ENCODE data around the gene CABLES1. TPM values are rescaled to one million over a fixed set of nuclear protein-coding genes. Genes with fewer than 3 reads are reported as not detected.
"Not testable (repeated sequence)": the region's sequence is repeated elsewhere in the genome, so short reads cannot be mapped to it uniquely, and the experiment has no call there.

Gene CABLES1
- total RNA-seq, 1 experiment from 2014 or later = 29.5 TPM

DNA sequence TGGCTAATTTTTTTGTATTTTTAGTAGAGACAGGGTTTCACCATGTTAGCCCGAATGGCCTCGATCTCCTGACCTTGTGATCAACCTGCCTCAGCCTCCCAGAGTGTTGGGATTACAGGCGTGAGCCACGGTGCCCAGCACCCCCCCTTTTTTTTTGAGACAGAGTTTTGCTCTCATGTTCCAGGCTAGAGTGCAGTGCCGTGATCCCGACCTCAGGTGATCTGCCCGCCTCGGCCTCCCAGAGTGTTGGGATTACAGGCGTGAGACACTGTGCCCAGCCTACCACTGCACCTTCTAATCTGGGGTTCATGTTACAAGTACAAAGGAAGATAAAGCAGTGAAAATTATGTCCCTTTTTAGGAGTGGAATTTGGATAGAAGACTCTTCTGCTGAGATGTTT, 41.5 kb upstream of the CABLES1 start:
- TF ChIP-seq, protein P1, sequence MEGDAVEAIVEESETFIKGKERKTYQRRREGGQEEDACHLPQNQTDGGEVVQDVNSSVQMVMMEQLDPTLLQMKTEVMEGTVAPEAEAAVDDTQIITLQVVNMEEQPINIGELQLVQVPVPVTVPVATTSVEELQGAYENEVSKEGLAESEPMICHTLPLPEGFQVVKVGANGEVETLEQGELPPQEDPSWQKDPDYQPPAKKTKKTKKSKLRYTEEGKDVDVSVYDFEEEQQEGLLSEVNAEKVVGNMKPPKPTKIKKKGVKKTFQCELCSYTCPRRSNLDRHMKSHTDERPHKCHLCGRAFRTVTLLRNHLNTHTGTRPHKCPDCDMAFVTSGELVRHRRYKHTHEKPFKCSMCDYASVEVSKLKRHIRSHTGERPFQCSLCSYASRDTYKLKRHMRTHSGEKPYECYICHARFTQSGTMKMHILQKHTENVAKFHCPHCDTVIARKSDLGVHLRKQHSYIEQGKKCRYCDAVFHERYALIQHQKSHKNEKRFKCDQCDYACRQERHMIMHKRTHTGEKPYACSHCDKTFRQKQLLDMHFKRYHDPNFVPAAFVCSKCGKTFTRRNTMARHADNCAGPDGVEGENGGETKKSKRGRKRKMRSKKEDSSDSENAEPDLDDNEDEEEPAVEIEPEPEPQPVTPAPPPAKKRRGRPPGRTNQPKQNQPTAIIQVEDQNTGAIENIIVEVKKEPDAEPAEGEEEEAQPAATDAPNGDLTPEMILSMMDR (IDR thresholded peaks at IDR 0.05; ENCODE audit: insufficient read depth in 1 of 2, low read depth in 1 of 2, low read length in 1 of 2, severe bottlenecking in 1 of 2, unreplicated experiment in 1 of 2) = no peak
- no TSS peak for BruUV-seq (replicated peaks)
- Mint-ChIP-seq H3K36me3 (ENCODE audit: insufficient read depth, unreplicated experiment) (peaks cover 12% of the 10 kb centered on the region), H3K4me1 (ENCODE audit: low read depth, unreplicated experiment) (peaks cover 25% of the 10 kb centered on the region), H3K4me3 (ENCODE audit: unreplicated experiment) (no peak overlapping the region), H3K9me3 (ENCODE audit: unreplicated experiment) (no peaks in the 10 kb centered on the region), H3K27ac (ENCODE audit: unreplicated experiment) (peak overlapping the region; percentile 54), H3K27me3 (ENCODE audit: insufficient read depth, unreplicated experiment) (no peaks in the 10 kb centered on the region)
- CTCF ChIA-PET = no interaction called here
- intact Hi-C loops (cut with micrococcal nuclease; ENCODE audit: unreplicated experiment) = no loop called here
- no peak for DNase-seq
- Histone ChIP-seq H3K27me3 (replicated peaks; ENCODE audit: control insufficient read depth, insufficient read depth, low read length) (no peaks in the 10 kb centered on the region), H3K4me3 (ENCODE audit: low read depth, low read length) (no peak overlapping the region), H3K9me3 (no peaks in the 10 kb centered on the region), H3K36me3 (ENCODE audit: control insufficient read depth, insufficient read depth, low read length) (no peaks in the 10 kb centered on the region), H3K4me1 (peaks cover 7% of the 10 kb centered on the region)
- POLR2A ChIA-PET = no interaction called here

DNA sequence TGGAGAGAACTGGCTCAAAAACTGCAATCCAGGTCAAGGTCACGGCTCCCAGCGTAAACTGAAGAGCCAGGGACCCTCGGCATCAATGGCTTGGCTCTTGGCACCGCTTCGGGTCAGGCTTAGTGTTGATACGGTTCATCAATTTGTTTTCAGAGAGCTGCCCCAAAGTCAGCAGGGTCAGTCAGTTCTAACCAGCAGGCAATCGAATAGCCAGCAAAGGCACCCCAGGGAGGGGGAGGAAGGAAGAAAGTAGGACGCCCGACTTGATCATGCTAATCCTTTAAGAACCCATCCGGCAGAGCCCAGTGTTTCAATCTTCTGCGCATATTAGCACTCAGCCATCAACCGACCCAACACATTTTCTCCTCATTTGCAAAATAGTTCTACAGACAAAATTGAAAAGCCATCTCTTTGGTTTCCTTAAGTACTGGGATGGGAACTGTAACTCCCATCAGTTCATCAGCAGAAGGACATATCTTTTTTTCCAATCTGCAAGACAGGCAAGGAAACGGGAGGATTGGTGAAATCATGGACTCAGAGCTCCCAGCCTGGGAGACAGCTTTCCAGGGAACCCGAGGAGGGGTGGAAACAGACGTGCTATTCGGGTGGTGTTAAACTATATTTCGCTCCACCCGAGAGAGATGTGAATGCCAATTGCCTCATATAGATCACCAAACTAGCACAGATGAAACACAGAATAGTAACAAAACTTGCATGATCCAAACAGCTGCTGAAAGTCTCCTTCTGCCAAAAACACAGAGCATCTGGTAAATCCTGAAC, 40.7 kb upstream of the CABLES1 start:
- Mint-ChIP-seq H3K27ac (ENCODE audit: unreplicated experiment) (peak overlapping the region; percentile 54), H3K36me3 (ENCODE audit: insufficient read depth, unreplicated experiment) (peaks cover 20% of the 10 kb centered on the region), H3K4me3 (ENCODE audit: unreplicated experiment) (no peak overlapping the region), H3K9me3 (ENCODE audit: unreplicated experiment) (no peaks in the 10 kb centered on the region), H3K4me1 (ENCODE audit: low read depth, unreplicated experiment) (peaks cover 32% of the 10 kb centered on the region), H3K27me3 (ENCODE audit: insufficient read depth, unreplicated experiment) (no peaks in the 10 kb centered on the region)
- TF ChIP-seq, protein P1 (IDR thresholded peaks at IDR 0.05; ENCODE audit: insufficient read depth in 1 of 2, low read depth in 1 of 2, low read length in 1 of 2, severe bottlenecking in 1 of 2, unreplicated experiment in 1 of 2) = no peak
- no TSS peak for BruUV-seq (replicated peaks)
- Histone ChIP-seq H3K27me3 (replicated peaks; ENCODE audit: control insufficient read depth, insufficient read depth, low read length) (no peaks in the 10 kb centered on the region), H3K4me3 (ENCODE audit: low read depth, low read length) (no peak overlapping the region), H3K4me1 (peaks cover 14% of the 10 kb centered on the region), H3K36me3 (ENCODE audit: control insufficient read depth, insufficient read depth, low read length) (no peaks in the 10 kb centered on the region), H3K9me3 (no peaks in the 10 kb centered on the region)
- intact Hi-C loops (cut with micrococcal nuclease; ENCODE audit: unreplicated experiment) = no loop called here
- ChIA-PET CTCF (no interaction called here), POLR2A (interaction anchor here (0.6 kb wide), 1 partner anchor 14 kb away, joined by 3 read pairs; no protein-coding TSS in a partner anchor)
- DNase-seq = no peak

DNA sequence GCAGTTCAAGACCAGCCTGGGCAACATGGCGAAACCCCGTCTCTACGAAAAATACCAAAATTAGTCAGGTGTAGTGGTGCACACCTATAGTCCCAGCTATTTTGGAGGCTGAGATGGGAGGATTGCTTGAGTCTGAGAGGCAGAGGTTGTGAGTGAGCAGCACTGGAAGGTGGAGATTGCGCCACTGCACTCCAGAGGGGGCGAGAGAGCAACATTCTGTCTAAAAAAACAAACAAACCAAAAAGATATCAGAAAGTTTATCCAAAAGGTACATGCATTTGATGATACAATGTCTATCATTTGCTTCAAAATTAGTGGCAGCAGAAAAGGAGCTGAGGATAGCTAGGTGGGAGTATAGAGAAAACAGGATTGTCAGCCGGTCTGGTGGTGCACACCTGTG, 39.8 kb upstream of the CABLES1 start:
- peaks cover 21% of the 10 kb centered on the region for H3K4me1 ChIP-seq
- intact Hi-C loops (cut with micrococcal nuclease; ENCODE audit: unreplicated experiment) = no loop called here
- Mint-ChIP-seq H3K27ac (ENCODE audit: unreplicated experiment) (peak overlapping the region; percentile 54), H3K4me1 (ENCODE audit: low read depth, unreplicated experiment) (peaks cover 34% of the 10 kb centered on the region), H3K36me3 (ENCODE audit: insufficient read depth, unreplicated experiment) (peaks cover 24% of the 10 kb centered on the region), H3K9me3 (ENCODE audit: unreplicated experiment) (no peaks in the 10 kb centered on the region), H3K4me3 (ENCODE audit: unreplicated experiment) (no peak overlapping the region), H3K27me3 (ENCODE audit: insufficient read depth, unreplicated experiment) (no peaks in the 10 kb centered on the region)
- DNase-seq = no peak
- CTCF ChIA-PET = interaction anchor here (0.9 kb wide), 1 partner anchor 39 kb away, joined by 3 read pairs; no protein-coding TSS in a partner anchor
- H3K27me3 ChIP-seq (replicated peaks; ENCODE audit: control insufficient read depth, insufficient read depth, low read length) = no peaks in the 10 kb centered on the region
- POLR2A ChIA-PET = interaction anchor here (0.6 kb wide), 1 partner anchor 15 kb away, joined by 3 read pairs; no protein-coding TSS in a partner anchor
- H3K9me3 ChIP-seq = no peaks in the 10 kb centered on the region
- H3K36me3 ChIP-seq (ENCODE audit: control insufficient read depth, insufficient read depth, low read length) = no peaks in the 10 kb centered on the region
- no peak overlapping the region for H3K4me3 ChIP-seq (ENCODE audit: low read depth, low read length)
- BruUV-seq (replicated peaks) = no TSS peak
- TF ChIP-seq, protein P1 (IDR thresholded peaks at IDR 0.05; ENCODE audit: insufficient read depth in 1 of 2, low read depth in 1 of 2, low read length in 1 of 2, severe bottlenecking in 1 of 2, unreplicated experiment in 1 of 2) = peak in 1 of 2 experiments; percentile 13

DNA sequence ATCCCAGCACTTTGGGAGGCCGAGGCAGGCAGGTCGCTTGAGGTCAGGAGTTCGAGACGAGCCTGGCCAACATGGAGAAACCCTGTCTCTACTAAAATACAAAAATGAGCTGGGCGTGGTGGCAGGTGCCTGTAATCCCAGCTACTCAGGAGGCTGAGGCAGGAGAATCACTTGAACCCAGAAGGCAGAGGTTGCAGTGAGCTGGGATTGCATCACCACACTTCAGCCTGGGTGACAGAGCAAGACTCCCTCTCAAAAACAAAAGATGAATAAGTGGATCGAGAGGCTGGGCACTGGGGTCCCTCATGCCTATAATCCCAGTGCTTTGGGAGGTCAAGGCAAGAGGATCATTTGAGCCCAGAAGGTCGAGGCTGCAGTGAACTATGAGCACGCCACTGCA, 38.3 kb upstream of the CABLES1 start:
- CTCF ChIA-PET; BruUV-seq (replicated peaks); H3K36me3 ChIP-seq (ENCODE audit: control insufficient read depth, insufficient read depth, low read length); H3K4me3 ChIP-seq (ENCODE audit: low read depth, low read length); H3K4me3 Mint-ChIP-seq (ENCODE audit: unreplicated experiment); H3K27me3 Mint-ChIP-seq (ENCODE audit: insufficient read depth, unreplicated experiment); DNase-seq; H3K27me3 ChIP-seq (replicated peaks; ENCODE audit: control insufficient read depth, insufficient read depth, low read length); H3K9me3 Mint-ChIP-seq (ENCODE audit: unreplicated experiment); H3K9me3 ChIP-seq; intact Hi-C loops (cut with micrococcal nuclease; ENCODE audit: unreplicated experiment); POLR2A ChIA-PET: not testable (repeated sequence)
- peak overlapping the region; percentile 54 for H3K27ac Mint-ChIP-seq (ENCODE audit: unreplicated experiment)
- H3K4me1 ChIP-seq = peaks cover 36% of the 10 kb centered on the region
- H3K36me3 Mint-ChIP-seq (ENCODE audit: insufficient read depth, unreplicated experiment) = peaks cover 29% of the 10 kb centered on the region
- peaks cover 37% of the 10 kb centered on the region for H3K4me1 Mint-ChIP-seq (ENCODE audit: low read depth, unreplicated experiment)
